Measurements from ENCODE around the gene RGL4. TPM values are rescaled to one million over a fixed set of nuclear protein-coding genes. Genes with fewer than 3 reads are reported as not detected.

RGL4 gene
- total and polyA plus RNA-seq, 2 of the 13 experiments (the other 11 are each of a cell fraction or from before 2014, with no cell fraction given), result not detected

GRCh38 chr22:23716811-23717801, 26.3 kb downstream of the RGL4 start (continued):
- TF ChIP-seq ZNF414 (CRISPR knock-in tag; IDR thresholded peaks at IDR 0.05), result peak; percentile 64; the same call in 1 of the 2 replicates
- TF ChIP-seq TFDP2 (CRISPR knock-in tag; IDR thresholded peaks at IDR 0.05), result peak; percentile 88
- TF ChIP-seq CHD2 (IDR thresholded peaks at IDR 0.05; ENCODE audit: low read depth, low read length), result no peak
- peak; percentile 43 for TF ChIP-seq TEAD3 (CRISPR knock-in tag; optimal IDR thresholded peaks at IDR 0.05; ENCODE audit: borderline replicate concordance)
- no peak for TF ChIP-seq JUN (CRISPR knock-in tag; IDR thresholded peaks at IDR 0.05)
- no peak for TF ChIP-seq ZNF839 (CRISPR knock-in tag; IDR thresholded peaks at IDR 0.05; ENCODE audit: borderline replicate concordance)
- peak; percentile 98 for TF ChIP-seq HNRNPLL (IDR thresholded peaks at IDR 0.05; ENCODE audit: low read depth, low read length, poor library complexity, severe bottlenecking)
- no peak for TF ChIP-seq GPN1 (CRISPR knock-in tag; IDR thresholded peaks at IDR 0.05; ENCODE audit: borderline replicate concordance)
- no peak for TF ChIP-seq KLF15 (CRISPR knock-in tag; IDR thresholded peaks at IDR 0.05; ENCODE audit: borderline replicate concordance)
- no peak for TF ChIP-seq ARID3A (IDR thresholded peaks at IDR 0.05; ENCODE audit: low read depth, low read length)
- TF ChIP-seq ZNF230 (CRISPR knock-in tag; IDR thresholded peaks at IDR 0.05), result no peak
- TF ChIP-seq KLF6 (CRISPR knock-in tag; IDR thresholded peaks at IDR 0.05), result peak; percentile 43
- peak; percentile 58; the same call in 1 of the 2 replicates for TF ChIP-seq FOXO1 (CRISPR knock-in tag; IDR thresholded peaks at IDR 0.05)
- peak; percentile 66; the same call in 1 of the 2 replicates for TF ChIP-seq SNAPC5 (CRISPR knock-in tag; IDR thresholded peaks at IDR 0.05; ENCODE audit: borderline replicate concordance)
- peak; percentile 60; the same call in 1 of the 2 replicates for TF ChIP-seq ZNF776 (CRISPR knock-in tag; IDR thresholded peaks at IDR 0.05)
- 0 out of 2 replicates have a peak, but pooled peaks have one; percentile 57 for TF ChIP-seq ZSCAN25 (CRISPR knock-in tag; IDR thresholded peaks at IDR 0.05)
- 0 out of 2 replicates have a peak, but pooled peaks have one; percentile 41 for TF ChIP-seq ZNF232 (CRISPR knock-in tag; IDR thresholded peaks at IDR 0.05; ENCODE audit: borderline replicate concordance)
- no peak for TF ChIP-seq ZNF816 (CRISPR knock-in tag; IDR thresholded peaks at IDR 0.05; ENCODE audit: borderline replicate concordance)
- TF ChIP-seq ZNF275 (CRISPR knock-in tag; IDR thresholded peaks at IDR 0.05; ENCODE audit: borderline replicate concordance), result 0 out of 2 replicates have a peak, but pooled peaks have one; percentile 71
- peak; percentile 64 for TF ChIP-seq ZNF546 (CRISPR knock-in tag; conservative IDR thresholded peaks at IDR 0.05)
- peak; percentile 93 for TF ChIP-seq HNF1B (CRISPR knock-in tag; IDR thresholded peaks at IDR 0.05)
- no peak for TF ChIP-seq MAFG (CRISPR knock-in tag; IDR thresholded peaks at IDR 0.05)
